OCI-LY7 (cell line): ENCODE results near the gene ANKRD52.

Source experiments
- CTCF ChIP-seq: fragments of 200-600 bp; sonication (generic); conservative IDR thresholded peaks from 2 replicates; pipeline ENCODE4 v1.5.1; 2014; ENCODE audit warnings: mild to moderate bottlenecking, antibody characterized with exemption, low read length, moderate library complexity, mixed read lengths
- EZH2phosphoT487 ChIP-seq: fragments of 200-600 bp; sonication (generic); IDR thresholded peaks from 2 replicates; pipeline ENCODE4 v1.6.1; 2018; ENCODE audit warnings: low read depth, borderline replicate concordance, mild to moderate bottlenecking, mixed run types, antibody characterized with exemption, low read length, moderate library complexity, mixed read lengths

GRCh38 chr12:56243731-56244181 is 14.4 kb downstream of the ANKRD52 start:
- TF ChIP-seq CTCF (no peak), EZH2phosphoT487 (no peak)
